Endothelial cell of umbilical vein (primary cell): ENCODE results near the gene ZNF519. TPM values are rescaled to one million over a fixed set of nuclear protein-coding genes. Genes with fewer than 3 reads are reported as not detected.

ENCODE experiments used
- BruUV-seq: library from RNA; stranded (reverse); fragments of 400-500 nt; replicated peaks from 2 replicates; lab custom pipeline; 2021; lab: Mats Ljungman, UMichigan
- CTCF ChIA-PET: fragments of 300-600, 350-600 bp; sonication (Branson Sonifier 250); formaldehyde crosslinking; loops from one replicate; lab custom pipeline; 2021; ENCODE audit warnings: antibody characterized with exemption, inconsistent platforms; lab: Charles Lee
- POLR2A ChIA-PET: fragments of 300-600, 350-600 bp; sonication (Branson Sonifier 250); formaldehyde crosslinking; loops from one replicate; lab custom pipeline; 2021; ENCODE audit warnings: antibody characterized with exemption, inconsistent platforms; lab: Charles Lee
- DNase-seq: peaks from one replicate; pipeline ENCODE4 v3.0.0-alpha.2; 2011; ENCODE audit warnings: low read depth, low spot score
- FAIRE-seq: peaks from 2 replicates; lab custom pipeline; 2011; peaks lifted over from hg19 to GRCh38; lab: Jason Lieb, UNC
- H2AFZ ChIP-seq: 2 replicates; pipeline ENCODE4 v1.6.0; 2012; ENCODE audit warnings: low read depth, low read length, control low read depth, inconsistent platforms
- H3K27ac ChIP-seq: 2 replicates; pipeline ENCODE4 v1.5.1; 2011; ENCODE audit warnings: low read depth, mild to moderate bottlenecking, control low read depth, low read length, moderate library complexity; ENCODE audit not compliant: insufficient read depth
- H3K27me3 ChIP-seq, 2 experiments: 2 replicates each; pipeline versions ENCODE4 v1.6.0 to v1.6.1; 2011; ENCODE audit warnings: low read length in 2 of 2, mixed read lengths in 1 of 2; ENCODE audit not compliant: control insufficient read depth in 2 of 2, insufficient read depth in 2 of 2
- H3K36me3 ChIP-seq, 2 experiments: 2 replicates in 1 of 2; 3 replicates in 1 of 2; pipeline ENCODE4 v1.5.1; 2011; ENCODE audit warnings: low read length in 2 of 2, mild to moderate bottlenecking in 1 of 2, moderate library complexity in 1 of 2; ENCODE audit not compliant: control insufficient read depth in 2 of 2, insufficient read depth in 2 of 2; ENCODE audit errors: extremely low read depth in 1 of 2
- H3K4me1 ChIP-seq: 3 replicates; pipeline ENCODE4 v1.5.1; 2011; ENCODE audit warnings: mild to moderate bottlenecking, low read length; ENCODE audit not compliant: control insufficient read depth, insufficient read depth; ENCODE audit errors: extremely low read depth
- H3K4me2 ChIP-seq: 2 replicates; pipeline ENCODE4 v1.6.1; 2011; ENCODE audit warnings: low read length, control low read depth, mixed read lengths; ENCODE audit not compliant: insufficient read depth
- H3K4me3 ChIP-seq, 3 experiments: fragments of 200-600 bp in 1 of 3; sonication (generic), shearing (Covaris generic) in 1 of 3; replicated peaks in 1 of 3; 2 replicates each; pipeline ENCODE4 v1.5.1; 2011 to 2016; ENCODE audit warnings: control low read depth in 3 of 3, low read length in 3 of 3, mild to moderate bottlenecking in 2 of 3, inconsistent platforms in 1 of 3, low read depth in 1 of 3, moderate library complexity in 1 of 3; ENCODE audit not compliant: insufficient read depth in 1 of 3
- H3K79me2 ChIP-seq: 2 replicates; pipeline ENCODE4 v1.6.0; 2012; ENCODE audit warnings: low read length, inconsistent platforms; ENCODE audit not compliant: control insufficient read depth, insufficient read depth
- H3K9ac ChIP-seq: replicated peaks from 2 replicates; pipeline ENCODE3; 2011; ENCODE audit warnings: low read length, control low read depth; ENCODE audit not compliant: insufficient read depth; ENCODE audit errors: extremely low read depth
- H3K9me1 ChIP-seq: replicated peaks from 3 replicates; pipeline ENCODE4 v1.6.0; 2011; ENCODE audit warnings: mild to moderate bottlenecking, low read length; ENCODE audit not compliant: control insufficient read depth, insufficient read depth; ENCODE audit errors: extremely low read depth
- H3K9me3 ChIP-seq: replicated peaks from 2 replicates; pipeline ENCODE4 v1.5.1; 2012; ENCODE audit warnings: low read length, inconsistent platforms; ENCODE audit not compliant: control insufficient read depth, insufficient read depth
- H4K20me1 ChIP-seq: replicated peaks from 2 replicates; pipeline ENCODE3; 2011; ENCODE audit warnings: mild to moderate bottlenecking, low read length; ENCODE audit not compliant: control insufficient read depth, insufficient read depth; ENCODE audit errors: extremely low read depth
- EZH2 ChIP-seq: IDR thresholded peaks from 2 replicates; pipeline ENCODE4 v1.6.1; 2012; ENCODE audit warnings: borderline replicate concordance, low read depth, mild to moderate bottlenecking, moderate library complexity, low read length, inconsistent platforms; ENCODE audit not compliant: severe bottlenecking
- FOS ChIP-seq: IDR thresholded peaks from 2 replicates; pipeline ENCODE4 v1.6.1; 2011; ENCODE audit warnings: mild to moderate bottlenecking, low read length, moderate library complexity, borderline replicate concordance; ENCODE audit not compliant: insufficient read depth
- GATA2 ChIP-seq: IDR thresholded peaks from 2 replicates; pipeline ENCODE4 v1.7.0; 2011; ENCODE audit warnings: low read depth, mild to moderate bottlenecking, moderate library complexity, mixed read lengths, low read length; ENCODE audit not compliant: insufficient read length, insufficient read depth
- JUN ChIP-seq: IDR thresholded peaks from 2 replicates; pipeline ENCODE4 v1.6.1; 2011; ENCODE audit warnings: borderline replicate concordance, low read depth; ENCODE audit not compliant: insufficient read length, insufficient read depth
- POLR2A ChIP-seq: IDR thresholded peaks from 2 replicates; pipeline ENCODE4 v1.6.1; 2012; ENCODE audit warnings: low read depth, mild to moderate bottlenecking, control low read depth, low read length
- POLR2AphosphoS5 ChIP-seq: IDR thresholded peaks from 2 replicates; pipeline ENCODE4 v1.6.1; 2012; ENCODE audit warnings: low read depth, mild to moderate bottlenecking, control low read depth, low read length, moderate library complexity; ENCODE audit not compliant: insufficient read depth
- dilution Hi-C: fragments of 300-500 bp; cut with MboI; formaldehyde crosslinking; loops from one replicate; pipeline ENCODE4 v1.15.0; 2019; ENCODE audit warnings: low sequenced_read_pairs; ENCODE audit not compliant: extremely low pct_ligation_motif_present
- intact Hi-C: fragments of 100-400 bp; cut with micrococcal nuclease; formaldehyde crosslinking; loops from one replicate; pipeline ENCODE4 v1.10.0; 2022
- polyA plus RNA-seq, 4 experiments: library from polyadenylated mRNA; depleted of rRNA in 3 of 4; stranded (reverse) in 3 of 4; unstranded in 1 of 4; fragments of >200 nt; gene quantifications; 2 replicates each; pipeline versions ENCODE4 v1.2.1 to v1.2.3, GENCODE V29; 2011 to 2012; ENCODE audit warnings: missing spikeins in 1 of 4
- total RNA-seq: library from RNA; stranded (reverse); gene quantifications from 2 replicates; pipeline ENCODE4 v1.2.3, GENCODE V29; 2021
- TF ChIP-seq, protein P1 (sequence below): IDR thresholded peaks from 2 replicates; pipeline ENCODE4 v1.6.1; 2011; ENCODE audit not compliant: insufficient read depth, insufficient read length

The ZNF519 gene
- total and polyA plus RNA-seq, 2 donors (not counting 3 experiments of a cell fraction or from before 2014, with no cell fraction given), result 2.1 to 7.1 TPM

GRCh38 chr18:14120926-14121325 lies 11.3 kb downstream of the ZNF519 start:
- H3K4me2 ChIP-seq, result no peak overlapping the region
- intact Hi-C loops, result no loop called here
- ChIA-PET CTCF (no interaction called here), POLR2A (no interaction called here)
- no peaks in the 10 kb centered on the region for H4K20me1 ChIP-seq
- H2AFZ ChIP-seq, result no peak overlapping the region
- DNase-seq (no peak), FAIRE-seq (no peak)
- no peaks in the 10 kb centered on the region for H3K36me3 ChIP-seq
- no peak overlapping the region for H3K9ac ChIP-seq
- H3K27ac ChIP-seq, result no peak overlapping the region
- H3K4me3 ChIP-seq, result no peak overlapping the region
- dilution Hi-C loops, result no loop called here
- no TSS peak for BruUV-seq
- no peaks in the 10 kb centered on the region for H3K27me3 ChIP-seq
- H3K79me2 ChIP-seq, result peaks cover 3% of the 10 kb centered on the region
- no peaks in the 10 kb centered on the region for H3K9me1 ChIP-seq
- H3K4me1 ChIP-seq, result no peaks in the 10 kb centered on the region
- H3K9me3 ChIP-seq, result no peaks in the 10 kb centered on the region
- TF ChIP-seq POLR2AphosphoS5 (no peak), GATA2 (no peak), POLR2A (no peak), EZH2 (no peak), JUN (no peak)
- TF ChIP-seq, protein P1, sequence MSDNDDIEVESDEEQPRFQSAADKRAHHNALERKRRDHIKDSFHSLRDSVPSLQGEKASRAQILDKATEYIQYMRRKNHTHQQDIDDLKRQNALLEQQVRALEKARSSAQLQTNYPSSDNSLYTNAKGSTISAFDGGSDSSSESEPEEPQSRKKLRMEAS, result no peak

- ChIA-PET POLR2A (no interaction called here), CTCF (no interaction called here)
- Histone ChIP-seq H3K4me3 (no peak overlapping the region), H2AFZ (no peak overlapping the region), H4K20me1 (no peaks in the 10 kb centered on the region), H3K79me2 (peaks cover 3% of the 10 kb centered on the region), H3K4me1 (no peaks in the 10 kb centered on the region), H3K9me3 (no peaks in the 10 kb centered on the region), H3K9ac (no peak overlapping the region), H3K9me1 (no peaks in the 10 kb centered on the region), H3K27me3 (no peaks in the 10 kb centered on the region), H3K27ac (no peak overlapping the region), H3K4me2 (no peak overlapping the region), H3K36me3 (no peaks in the 10 kb centered on the region)
- FAIRE-seq (no peak), DNase-seq (no peak)
- dilution Hi-C loops (no loop called here), intact Hi-C loops (no loop called here)
- no peak for TF ChIP-seq POLR2AphosphoS5
- no peak for TF ChIP-seq FOS
- TF ChIP-seq GATA2, result no peak
- no peak for TF ChIP-seq JUN
- BruUV-seq, result no TSS peak
These were observed 14.6 kb downstream of the ZNF519 start for GRCh38 chr18:14117606-14118005.
